Amniotic stem cell (primary cell): ENCODE results near the gene UGT1A7.
"Not testable (repeated sequence)": the region's sequence is repeated elsewhere in the genome, so short reads cannot be mapped to it uniquely, and the experiment has no call there.

Experiments
- DNase-seq: peaks from one replicate; lab custom pipeline; 2025; lab: John Stamatoyannopoulos, UW

The UGT1A7 gene

DNA sequence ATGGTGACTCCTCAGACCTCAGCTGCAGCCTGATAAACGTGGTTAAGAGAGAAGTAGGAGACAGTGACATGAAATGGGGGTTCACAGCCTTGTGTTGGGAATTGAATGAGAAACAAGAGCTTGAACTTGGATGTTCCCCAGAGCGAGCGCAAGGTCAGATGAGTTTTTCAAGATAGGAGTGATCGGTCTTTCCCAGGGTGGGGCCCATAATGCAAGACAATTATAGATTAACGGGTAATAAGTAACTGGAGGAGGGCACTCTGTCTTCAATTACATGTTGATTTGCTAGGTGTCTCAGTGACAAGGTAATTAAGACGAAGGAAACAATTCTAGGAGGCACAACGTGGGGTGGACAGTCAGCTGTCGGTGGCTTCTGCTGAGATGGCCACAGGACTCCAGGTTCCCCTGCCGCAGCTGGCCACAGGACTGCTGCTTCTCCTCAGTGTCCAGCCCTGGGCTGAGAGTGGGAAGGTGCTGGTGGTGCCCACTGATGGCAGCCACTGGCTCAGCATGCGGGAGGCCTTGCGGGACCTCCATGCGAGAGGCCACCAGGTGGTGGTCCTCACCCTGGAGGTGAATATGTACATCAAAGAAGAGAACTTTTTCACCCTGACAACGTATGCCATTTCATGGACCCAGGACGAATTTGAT, 31.0 kb downstream of the UGT1A7 start, which contains the start of gene UGT1A5:
UGT1A5 (plus strand) TSS at position 297 of the 651 bp plus-strand sequence; CDS start at position 382, 85 bp downstream.
- no peak for DNase-seq

DNA sequence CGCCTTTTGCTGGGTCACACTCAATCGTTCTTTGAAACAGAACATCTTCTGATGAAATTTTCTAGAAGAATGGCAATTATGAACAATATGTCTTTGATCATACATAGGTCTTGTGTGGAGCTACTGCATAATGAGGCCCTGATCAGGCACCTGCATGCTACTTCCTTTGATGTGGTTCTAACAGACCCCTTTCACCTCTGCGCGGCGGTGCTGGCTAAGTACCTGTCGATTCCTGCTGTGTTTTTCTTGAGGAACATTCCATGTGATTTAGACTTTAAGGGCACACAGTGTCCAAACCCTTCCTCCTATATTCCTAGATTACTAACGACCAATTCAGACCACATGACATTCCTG, 31.5 kb downstream of the UGT1A7 start:
- no peak for DNase-seq

DNA sequence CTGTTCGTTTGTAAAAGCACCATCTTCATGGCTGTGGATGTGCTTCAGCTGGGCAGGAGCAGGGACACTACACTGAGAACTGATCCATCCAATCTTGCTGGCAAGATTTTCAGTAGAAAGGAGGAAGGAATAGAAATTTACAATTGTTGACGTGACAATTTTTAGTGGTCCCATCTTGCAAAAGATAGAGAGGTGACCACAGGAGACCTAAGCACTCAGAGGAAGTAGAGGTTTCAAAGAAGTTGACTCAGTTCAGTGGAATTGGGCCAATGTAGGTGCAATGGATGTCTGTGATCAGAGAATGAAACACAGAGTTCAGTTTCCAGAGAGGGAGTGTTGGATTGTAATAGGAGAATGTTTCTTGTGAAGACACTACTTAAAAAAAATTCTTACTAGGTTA, 32.4 kb downstream of the UGT1A7 start:
- DNase-seq = no peak

DNA sequence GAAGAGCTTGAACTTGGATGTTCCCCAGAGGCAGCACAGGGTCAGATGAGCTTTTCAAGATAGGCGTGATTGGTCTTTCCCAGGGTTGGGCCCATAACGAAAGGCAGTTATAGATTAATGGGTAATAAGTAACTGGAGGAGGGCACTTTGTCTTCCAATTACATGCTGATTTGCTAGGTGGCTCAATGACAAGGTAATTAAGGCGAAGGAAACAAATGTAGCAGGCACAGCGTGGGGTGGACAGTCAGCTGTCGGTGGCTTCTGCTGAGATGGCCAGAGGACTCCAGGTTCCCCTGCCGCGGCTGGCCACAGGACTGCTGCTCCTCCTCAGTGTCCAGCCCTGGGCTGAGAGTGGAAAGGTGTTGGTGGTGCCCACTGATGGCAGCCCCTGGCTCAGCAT, 36.9 kb downstream of the UGT1A7 start, which contains the start of gene UGT1A4:
UGT1A4 (plus strand) TSS at position 185 of the 400 bp plus-strand sequence; CDS start at position 270, 85 bp downstream.
- no peak for DNase-seq

DNA sequence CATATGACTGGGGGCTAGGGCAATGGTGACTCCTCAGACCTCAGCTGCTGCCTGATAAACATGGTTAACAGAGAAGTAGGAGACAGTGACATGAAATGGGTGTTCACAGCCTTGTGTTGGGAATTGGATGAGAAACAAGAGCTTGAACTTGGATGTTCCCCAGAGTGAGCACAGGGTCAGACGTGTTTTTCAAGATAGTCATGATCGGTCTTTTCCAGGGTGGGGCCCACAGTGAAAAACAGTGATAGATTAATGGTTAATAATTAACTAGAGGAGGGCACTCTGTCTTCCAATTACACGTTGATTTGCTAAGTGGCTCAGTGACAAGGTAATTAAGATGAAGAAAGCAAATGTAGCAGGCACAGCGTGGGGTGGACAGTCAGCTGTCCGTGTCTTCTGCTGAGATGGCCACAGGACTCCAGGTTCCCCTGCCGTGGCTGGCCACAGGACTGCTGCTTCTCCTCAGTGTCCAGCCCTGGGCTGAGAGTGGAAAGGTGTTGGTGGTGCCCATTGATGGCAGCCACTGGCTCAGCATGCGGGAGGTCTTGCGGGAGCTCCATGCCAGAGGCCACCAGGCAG, 47.1 kb downstream of the UGT1A7 start, which contains the start of gene UGT1A3:
UGT1A3 (plus strand) TSS at position 320 of the 579 bp plus-strand sequence; CDS start at position 405, 85 bp downstream.
- DNase-seq = no peak

DNA sequence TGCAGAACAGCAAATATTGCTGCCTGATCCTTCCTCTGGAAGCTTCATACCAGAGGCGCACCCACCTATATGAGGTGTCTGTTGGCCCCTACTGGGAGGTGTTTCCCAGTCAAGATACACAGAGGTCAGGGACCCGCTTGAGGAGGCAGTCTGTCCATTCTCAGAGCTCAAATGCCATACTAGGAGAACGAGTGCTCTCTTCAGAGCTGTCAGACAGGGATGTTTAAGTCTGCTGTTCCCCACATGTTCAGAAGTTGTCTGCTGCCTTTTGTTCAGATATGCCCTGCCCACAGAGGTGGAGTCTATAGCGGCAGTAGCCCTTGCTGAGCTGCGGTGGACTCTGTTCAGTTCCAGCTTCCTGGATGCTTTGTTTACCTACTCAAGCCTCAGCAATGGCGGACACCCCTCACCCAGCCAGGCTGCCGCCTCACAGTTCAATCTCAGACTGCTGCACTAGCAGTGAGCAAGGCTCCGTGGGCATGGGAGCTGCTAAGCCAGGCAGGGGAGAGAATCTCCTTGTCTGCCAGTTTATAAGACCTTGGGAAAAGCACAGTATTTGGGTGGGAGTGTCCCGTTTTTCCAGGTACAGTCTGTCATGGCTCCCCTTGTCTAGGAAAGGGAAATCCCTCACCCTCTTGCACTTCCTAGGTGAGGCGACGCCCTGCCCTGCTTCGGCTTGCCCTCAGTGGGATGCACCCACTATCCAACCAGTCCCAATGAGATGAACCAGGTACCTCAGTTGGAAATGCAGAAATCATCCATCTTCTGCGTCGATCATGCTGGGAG, 55.4 kb downstream of the UGT1A7 start:
- not testable (repeated sequence) for DNase-seq

DNA sequence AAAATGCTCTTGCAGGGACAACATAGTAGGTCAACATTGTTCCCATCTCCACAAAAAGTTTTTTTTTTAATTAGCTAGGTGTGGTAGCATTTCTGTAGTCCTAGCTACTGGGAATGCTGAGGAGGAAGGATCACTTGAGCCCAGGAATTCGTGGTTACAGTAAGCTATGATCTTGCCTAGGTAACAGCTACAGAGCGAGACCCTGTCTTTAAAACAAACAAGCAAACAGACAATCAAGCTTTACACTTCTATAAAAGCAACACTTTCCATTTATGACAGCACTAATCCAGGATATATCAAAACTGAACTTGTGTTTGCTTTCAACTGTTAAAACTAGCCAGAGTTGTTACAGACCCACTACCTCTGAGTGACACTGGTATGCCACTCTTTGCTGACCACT, 59.2 kb downstream of the UGT1A7 start:
- no peak for DNase-seq

DNA sequence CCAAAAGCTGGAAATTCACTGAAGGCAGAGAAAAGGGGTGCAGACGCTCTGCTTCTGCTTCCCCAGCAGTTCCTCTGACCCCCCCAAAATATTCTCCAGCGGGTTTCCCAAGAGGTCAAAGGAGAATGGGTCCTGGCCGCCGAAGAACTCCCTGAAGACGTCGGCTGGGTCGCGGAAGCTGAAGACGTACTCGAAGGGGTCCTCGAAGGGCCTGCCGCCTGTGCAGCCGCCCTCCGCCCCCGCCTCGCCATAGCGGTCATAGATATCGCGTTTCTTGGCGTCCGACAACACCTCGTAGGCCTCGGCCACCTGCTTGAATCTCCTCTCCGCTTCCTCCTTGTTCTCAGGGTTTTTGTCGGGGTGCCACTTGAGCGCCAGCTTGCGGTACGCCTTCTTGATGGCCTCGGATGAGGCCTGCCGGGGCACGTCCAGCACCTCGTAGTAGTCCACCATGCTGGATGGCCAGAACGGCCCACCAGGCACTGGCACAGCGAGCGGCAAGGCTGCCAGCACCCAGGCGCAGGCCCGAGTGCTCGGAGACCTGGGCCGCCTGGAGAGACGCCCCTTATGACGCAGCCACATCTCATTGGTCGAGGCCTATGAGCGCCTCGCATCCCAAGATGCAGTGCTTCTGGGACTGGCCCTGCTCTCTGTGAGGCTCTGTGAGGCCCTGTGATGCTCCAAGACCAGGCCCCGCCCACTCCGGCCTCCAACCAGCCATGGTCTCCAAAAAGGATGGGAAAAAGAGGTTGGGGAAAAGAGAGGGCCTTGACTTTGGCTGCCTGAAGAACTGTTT, 62.0 kb downstream of the UGT1A7 start:
- no peak for DNase-seq

DNA sequence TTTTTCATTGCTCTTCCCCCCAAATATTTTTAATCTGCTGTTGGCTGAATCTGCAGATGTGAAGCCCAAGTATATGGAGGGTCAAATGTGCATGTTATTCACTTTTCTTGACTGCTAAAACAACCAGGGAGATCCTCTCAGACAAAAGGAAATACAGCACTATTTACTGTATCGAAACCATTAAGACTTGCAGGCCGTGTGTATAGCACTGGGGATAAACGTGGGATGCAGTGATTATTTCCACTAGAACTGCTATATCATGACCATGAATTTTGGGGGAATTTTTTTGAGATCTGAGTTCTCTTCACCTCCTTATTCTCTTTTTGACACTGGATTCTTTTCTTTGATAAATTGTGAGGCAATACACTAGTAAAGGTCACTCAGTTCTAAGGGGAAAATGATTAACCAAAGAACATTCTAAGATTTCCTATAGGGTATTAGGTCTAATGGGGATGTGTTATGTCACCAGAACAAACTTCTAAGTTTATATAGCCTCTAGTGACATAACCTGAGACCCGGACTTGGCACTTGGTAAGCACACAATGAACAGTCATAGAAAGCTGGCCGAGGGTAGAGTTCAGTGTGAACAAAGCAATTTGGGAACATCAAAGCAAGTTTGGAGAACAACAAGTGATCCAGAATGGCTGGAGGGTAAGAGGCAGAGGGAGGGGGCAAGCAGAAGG, 63.5 kb downstream of the UGT1A7 start:
- no peak for DNase-seq

DNA sequence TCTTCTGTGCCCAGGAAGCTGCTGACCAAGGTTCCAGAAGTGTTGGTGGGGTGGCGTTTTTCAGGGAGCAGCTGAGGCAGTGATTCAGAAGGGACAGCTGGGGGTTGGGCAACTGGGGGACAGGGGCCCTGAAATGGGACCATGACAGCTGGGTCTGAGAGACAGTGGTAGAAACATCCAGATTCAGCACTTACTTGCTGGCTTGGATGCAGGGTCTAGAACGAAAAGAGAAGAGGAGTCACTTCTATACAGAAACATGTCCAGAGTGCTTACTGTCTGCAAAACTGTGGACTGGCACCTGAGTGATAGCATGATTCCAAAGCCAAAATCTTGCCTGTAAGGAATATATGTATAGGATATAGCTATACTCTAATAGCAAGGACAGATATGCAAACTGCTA, 64.1 kb downstream of the UGT1A7 start:
- not testable (repeated sequence) for DNase-seq

DNA sequence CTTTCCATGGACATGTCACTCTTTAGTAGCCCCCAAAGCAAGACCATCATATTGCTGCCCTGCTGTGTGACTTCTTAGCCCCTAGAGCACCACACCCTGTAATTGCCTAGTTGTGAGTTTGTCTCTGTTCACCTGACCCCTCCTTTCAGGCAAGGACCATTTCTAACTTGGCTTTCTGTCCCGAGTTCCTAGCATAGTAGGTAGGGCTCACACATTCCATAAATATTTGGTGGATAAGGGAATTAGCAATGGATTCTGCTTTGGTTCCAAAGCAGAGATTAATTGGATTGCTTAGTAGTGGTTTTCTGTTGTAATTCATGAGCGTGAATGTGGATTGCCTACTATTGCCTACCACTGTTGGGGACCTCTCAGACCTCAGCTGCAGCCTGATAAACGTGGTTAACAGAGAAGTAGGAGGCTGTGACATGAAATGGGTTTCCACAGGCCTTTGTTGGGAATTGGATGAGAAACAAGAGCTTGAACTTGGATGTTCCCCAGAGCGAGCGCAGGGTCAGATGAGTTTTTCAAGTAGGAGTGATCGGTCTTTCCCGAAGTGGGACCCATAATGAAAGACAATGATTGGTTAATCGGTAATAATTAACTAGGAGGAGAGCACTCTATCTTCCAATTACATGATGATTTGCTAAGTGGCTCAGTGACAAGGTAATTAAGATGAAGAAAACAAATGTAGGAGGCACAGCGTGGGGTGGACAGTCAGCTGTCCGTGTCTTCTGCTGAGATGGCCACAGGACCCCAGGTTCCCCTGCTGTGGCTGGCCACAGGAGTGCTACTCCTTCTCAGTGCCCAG, 65.0 kb downstream of the UGT1A7 start:
- DNase-seq = no peak

DNA sequence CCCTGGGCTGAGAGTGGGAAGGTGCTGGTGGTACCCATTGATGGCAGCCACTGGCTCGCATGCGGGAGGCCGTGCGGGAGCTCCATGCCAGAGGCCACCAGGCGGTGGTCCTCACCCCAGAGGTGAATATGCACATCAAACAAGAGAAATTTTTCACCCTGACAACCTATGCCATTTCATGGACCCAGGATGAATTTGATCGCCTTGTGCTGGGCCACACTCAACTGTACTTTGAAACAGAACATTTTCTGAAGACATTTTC, 65.5 kb downstream of the UGT1A7 start:
- no peak for DNase-seq

DNA sequence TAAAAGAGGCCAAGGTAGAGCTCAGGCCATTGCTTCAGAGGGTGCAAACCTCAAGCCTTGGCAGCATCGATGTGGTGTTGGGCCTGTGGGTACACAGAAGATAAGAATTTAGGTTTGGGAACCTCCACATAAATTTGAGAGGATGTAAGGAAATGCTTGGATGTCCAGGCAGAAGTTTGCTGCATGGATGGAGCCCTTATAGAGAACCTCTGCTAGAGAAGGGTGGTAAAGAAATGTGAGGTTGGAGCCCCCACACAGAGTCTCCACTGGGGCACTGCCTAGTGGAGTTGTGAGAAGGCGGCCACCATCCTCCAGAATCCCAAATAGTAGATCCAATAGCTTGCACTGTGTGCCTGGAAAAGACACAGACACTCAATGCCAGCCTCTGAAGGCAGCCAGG, 69.0 kb downstream of the UGT1A7 start:
- DNase-seq = not testable (repeated sequence)

DNA sequence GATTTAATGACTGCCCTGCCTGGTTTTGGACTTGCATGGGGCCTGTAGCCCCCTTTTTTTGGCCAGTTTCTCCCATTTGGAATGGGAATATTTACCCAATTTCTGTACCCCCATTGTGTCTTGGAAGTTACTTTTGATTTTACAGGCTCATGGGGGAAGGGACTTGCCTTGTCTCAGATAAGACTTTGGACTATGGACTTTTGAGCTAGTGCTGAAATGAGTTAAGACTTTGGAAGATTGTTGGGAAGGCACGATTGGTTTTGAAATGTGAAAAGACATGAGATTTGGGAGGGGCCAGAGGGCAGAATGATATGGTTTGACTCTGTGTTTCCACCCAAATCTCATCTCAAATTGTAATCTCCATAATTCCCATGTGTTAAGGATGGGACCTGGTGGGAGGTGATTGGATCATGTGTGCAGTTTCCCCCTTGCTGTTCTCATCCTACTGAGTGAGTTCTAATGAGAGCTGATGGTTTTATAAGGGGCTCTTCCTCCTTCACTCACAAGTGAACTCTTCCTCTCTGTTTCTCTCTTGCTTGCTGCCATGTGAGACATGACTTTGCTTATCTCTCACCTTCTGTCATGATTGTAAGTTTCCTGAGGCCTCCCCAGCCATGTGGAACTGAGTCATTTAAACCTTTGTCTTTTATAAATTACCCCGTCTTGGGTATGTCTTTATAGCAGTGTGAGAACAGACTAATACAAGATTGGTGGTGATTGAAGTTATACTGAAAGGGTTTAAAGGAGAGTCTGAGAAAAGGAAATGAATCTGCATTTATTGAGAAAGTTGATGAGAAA, 69.7 kb downstream of the UGT1A7 start:
- not testable (repeated sequence) for DNase-seq

DNA sequence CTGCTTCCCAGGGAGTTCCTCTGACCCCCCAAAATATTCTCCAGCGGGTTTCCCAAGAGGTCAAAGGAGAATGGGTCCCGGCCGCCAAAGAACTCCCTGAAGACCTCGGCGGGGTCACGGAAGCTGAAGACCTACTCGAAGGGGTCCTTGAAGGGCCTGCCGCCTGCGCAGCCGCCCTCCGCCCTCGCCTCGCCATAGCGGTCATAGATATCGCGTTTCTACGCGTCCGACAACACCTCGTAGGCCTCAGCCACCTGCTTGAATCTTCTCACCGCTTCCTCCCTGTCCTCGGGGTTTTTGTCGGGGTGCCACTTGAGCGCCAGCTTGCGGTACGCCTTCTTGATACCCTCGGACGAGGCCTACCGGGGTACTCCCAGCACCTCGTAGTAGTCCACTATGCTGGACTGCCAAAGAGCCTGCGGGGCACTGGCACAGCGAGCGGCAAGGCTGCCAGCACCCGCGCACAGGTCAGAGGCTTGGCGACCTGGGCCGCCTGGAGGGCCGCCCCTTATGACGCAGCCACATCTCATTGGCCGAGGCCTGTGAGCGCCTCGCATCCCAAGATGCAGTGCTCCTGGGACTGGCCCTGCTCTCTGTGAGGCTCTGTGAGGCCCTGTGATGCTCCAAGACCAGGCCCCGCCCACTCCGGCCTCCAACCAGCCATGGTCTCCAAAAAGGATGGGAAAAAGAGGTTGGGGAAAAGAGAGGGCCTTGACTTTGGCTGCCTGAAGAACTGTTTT, 73.3 kb downstream of the UGT1A7 start:
- DNase-seq = no peak

DNA sequence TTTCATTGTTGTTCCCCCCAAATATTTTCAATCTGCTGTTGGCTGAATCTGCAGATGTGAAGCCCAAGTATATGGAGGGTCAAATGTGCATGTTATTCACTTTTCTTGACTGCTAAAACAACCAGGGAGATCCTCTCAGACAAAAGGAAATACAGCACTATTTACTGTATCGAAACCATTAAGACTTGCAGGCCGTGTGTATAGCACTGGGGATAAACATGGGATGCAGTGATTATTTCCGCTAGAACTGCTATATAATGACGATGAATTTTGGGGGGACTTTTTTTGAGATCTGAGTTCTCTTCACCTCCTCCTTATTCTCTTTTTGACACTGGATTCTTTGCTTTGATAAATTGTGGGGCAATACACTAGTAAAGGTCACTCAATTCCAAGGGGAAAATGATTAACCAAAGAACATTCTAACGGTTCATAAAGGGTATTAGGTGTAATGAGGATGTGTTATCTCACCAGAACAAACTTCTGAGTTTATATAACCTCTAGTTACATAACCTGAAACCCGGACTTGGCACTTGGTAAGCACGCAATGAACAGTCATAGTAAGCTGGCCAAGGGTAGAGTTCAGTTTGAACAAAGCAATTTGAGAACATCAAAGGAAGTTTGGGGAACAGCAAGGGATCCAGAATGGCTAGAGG, 74.9 kb downstream of the UGT1A7 start:
- no peak for DNase-seq

DNA sequence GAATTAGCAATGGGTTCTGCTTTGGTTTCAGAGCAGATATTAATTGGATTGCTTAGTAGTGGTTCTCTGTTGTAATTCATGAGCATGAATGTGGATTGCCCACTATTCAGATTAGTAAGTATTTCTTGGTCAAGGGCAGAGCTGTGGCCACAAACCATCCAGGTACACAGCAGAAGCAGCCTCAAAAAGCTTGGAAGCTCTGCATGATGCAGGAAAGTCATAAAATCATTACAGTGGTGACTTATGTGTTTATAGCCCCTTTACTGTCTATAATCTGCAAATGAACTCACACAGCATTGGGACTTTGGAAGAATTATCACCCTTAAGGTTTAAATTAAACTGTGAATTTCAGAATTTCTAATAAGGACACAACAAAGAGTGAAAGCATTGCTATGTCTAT, 76.4 kb downstream of the UGT1A7 start:
- DNase-seq = no peak

DNA sequence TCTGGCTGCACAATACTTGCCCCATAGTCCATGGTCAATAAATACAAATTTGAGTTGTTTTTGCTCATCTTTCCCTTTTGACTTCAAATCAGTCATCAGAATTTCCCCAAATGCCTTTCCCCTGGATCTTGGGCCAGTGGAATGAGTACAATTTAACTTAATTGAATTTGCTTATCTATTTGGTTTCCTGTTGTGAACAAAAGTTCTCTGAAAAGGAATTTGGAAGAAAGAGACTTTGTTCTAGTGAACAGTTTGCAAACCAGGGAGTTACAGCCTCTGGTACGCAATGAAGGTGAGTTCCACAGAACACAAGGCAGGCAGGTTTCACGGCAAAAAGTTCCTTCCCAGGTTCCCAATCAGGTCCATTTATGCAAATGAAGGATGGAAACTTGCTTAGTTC, 77.1 kb downstream of the UGT1A7 start:
- DNase-seq = no peak

DNA sequence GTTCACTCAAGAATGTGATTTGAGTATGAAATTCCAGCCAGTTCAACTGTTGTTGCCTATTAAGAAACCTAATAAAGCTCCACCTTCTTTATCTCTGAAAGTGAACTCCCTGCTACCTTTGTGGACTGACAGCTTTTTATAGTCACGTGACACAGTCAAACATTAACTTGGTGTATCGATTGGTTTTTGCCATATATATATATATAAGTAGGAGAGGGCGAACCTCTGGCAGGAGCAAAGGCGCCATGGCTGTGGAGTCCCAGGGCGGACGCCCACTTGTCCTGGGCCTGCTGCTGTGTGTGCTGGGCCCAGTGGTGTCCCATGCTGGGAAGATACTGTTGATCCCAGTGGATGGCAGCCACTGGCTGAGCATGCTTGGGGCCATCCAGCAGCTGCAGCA, 78.3 kb downstream of the UGT1A7 start, which contains the start of gene UGT1A1:
UGT1A1 (plus strand) TSS at position 228 of the 400 bp plus-strand sequence; CDS start at position 246, 18 bp downstream.
- no peak for DNase-seq
